C4-2B (cell line): ENCODE measurements around the gene GSAP.
"Not testable (repeated sequence)": the region's sequence is repeated elsewhere in the genome, so short reads cannot be mapped to it uniquely, and the experiment has no call there.

Experiments
- H3K27ac ChIP-seq: fragments of 450-650 bp; 2 replicates; pipeline ENCODE4 v1.5.1; 2017
- CTCF ChIP-seq: fragments of 450-650 bp; conservative IDR thresholded peaks from 2 replicates; pipeline ENCODE4 v1.5.1; 2017; ENCODE audit warnings: mild to moderate bottlenecking
- ZFX ChIP-seq: fragments of 450-650 bp; IDR thresholded peaks from 2 replicates; pipeline ENCODE4 v1.6.1; 2017

GSAP gene

GRCh38 chr7:77288676-77289320 is 127.4 kb downstream of the GSAP start:
- TF ChIP-seq ZFX, result no peak
- no peak for TF ChIP-seq CTCF
- H3K27ac ChIP-seq, result no peak overlapping the region

GRCh38 chr7:77284616-77285015 is 131.5 kb downstream of the GSAP start:
- TF ChIP-seq CTCF, result no peak
- no peak for TF ChIP-seq ZFX
- no peak overlapping the region for H3K27ac ChIP-seq

- TF ChIP-seq ZFX, result no peak
- TF ChIP-seq CTCF, result no peak
- no peak overlapping the region for H3K27ac ChIP-seq
These were observed 132.1 kb downstream of the GSAP start for GRCh38 chr7:77284005-77284404.

- TF ChIP-seq ZFX (no peak), CTCF (no peak)
These were observed 133.3 kb downstream of the GSAP start for GRCh38 chr7:77282897-77283296.

GRCh38 chr7:77281780-77282478 is 134.2 kb downstream of the GSAP start:
- H3K27ac ChIP-seq, result no peak overlapping the region
- no peak for TF ChIP-seq CTCF

More at GRCh38 chr7:77282897-77283296, 133.3 kb downstream of the GSAP start:
- no peak overlapping the region for H3K27ac ChIP-seq

GRCh38 chr7:77276120-77276519 is 140.0 kb downstream of the GSAP start:
- TF ChIP-seq ZFX (no peak), CTCF (no peak)
- no peak overlapping the region for H3K27ac ChIP-seq

- H3K27ac ChIP-seq, result not testable (repeated sequence)
These were observed 140.5 kb downstream of the GSAP start for GRCh38 chr7:77275663-77276062.

- no peak overlapping the region for H3K27ac ChIP-seq
- TF ChIP-seq CTCF, result no peak
- TF ChIP-seq ZFX, result no peak
These were observed 144.4 kb downstream of the GSAP start for GRCh38 chr7:77271766-77272165.
